B cell (primary cell): ENCODE results near the gene ODF2L. TPM values are rescaled to one million over a fixed set of nuclear protein-coding genes. Genes with fewer than 3 reads are reported as not detected.

Experiments used
- ATAC-seq: fragments of 200-7000 bp; cut with Tn5 transposase; one replicate; pipeline ENCODE4 v1.10.0; 2021; ENCODE audit warnings: low read depth, mild to moderate bottlenecking, moderate number of reproducible peaks, moderate library complexity
- CTCF ChIA-PET: fragments of 350-600 bp; sonication (Branson Sonifier 250); formaldehyde crosslinking; loops from one replicate; lab custom pipeline; 2021; ENCODE audit warnings: antibody characterized with exemption, inconsistent platforms; lab: Charles Lee
- POLR2A ChIA-PET: fragments of 350-600 bp; sonication (Branson Sonifier 250); formaldehyde crosslinking; loops from one replicate; lab custom pipeline; 2021; ENCODE audit warnings: antibody characterized with exemption; lab: Charles Lee
- DNase-seq: peaks from one replicate; pipeline ENCODE4 v3.0.0; 2013
- H2AFZ ChIP-seq: 2 replicates; pipeline ENCODE4 v1.6.1; 2012; ENCODE audit warnings: mild to moderate bottlenecking, low read depth, low read length; ENCODE audit not compliant: insufficient read depth, poor library complexity, severe bottlenecking
- H3K27ac ChIP-seq, 2 donors: 1 replicate in 1 of 2; 2 replicates in 1 of 2; pipeline ENCODE4 v1.5.1; 2012 to 2013; ENCODE audit warnings: low read length in 2 of 2, mild to moderate bottlenecking in 2 of 2, moderate library complexity in 1 of 2
- H3K27me3 ChIP-seq, 4 experiments: fragments of 200-600 bp in 1 of 4; sonication (generic) in 1 of 4; replicated peaks in 1 of 4; 1 replicate in 2 of 4; 2 replicates in 2 of 4; pipeline versions ENCODE4 v1.6.1 to v1.7.0; 2013 to 2016; ENCODE audit warnings: low read length in 3 of 4, mild to moderate bottlenecking in 2 of 4, mixed read lengths in 1 of 4, moderate library complexity in 1 of 4; ENCODE audit not compliant: insufficient read depth in 4 of 4, control insufficient read depth in 3 of 4; ENCODE audit errors: control extremely low read depth in 1 of 4
- H3K36me3 ChIP-seq, 2 experiments: replicated peaks in 1 of 2; 1 replicate in 1 of 2; 2 replicates in 1 of 2; pipeline versions ENCODE4 v1.6.1 to v1.7.1; 2013; ENCODE audit warnings: low read length in 1 of 2; ENCODE audit not compliant: insufficient read depth in 2 of 2, control insufficient read depth in 1 of 2; ENCODE audit errors: control extremely low read depth in 1 of 2, extremely low read depth in 1 of 2
- H3K4me1 ChIP-seq, 2 donors: fragments of 200-600 bp in 1 of 2; sonication (generic) in 1 of 2; 1 replicate in 1 of 2; 2 replicates in 1 of 2; pipeline versions ENCODE4 v1.5.1 to v1.6.1; 2013 to 2017; ENCODE audit warnings: low read length in 2 of 2; ENCODE audit not compliant: control insufficient read depth in 2 of 2, insufficient read depth in 2 of 2
- H3K4me2 ChIP-seq: replicated peaks from 2 replicates; pipeline ENCODE3; 2012; ENCODE audit warnings: mild to moderate bottlenecking, low read depth, low read length; ENCODE audit not compliant: poor library complexity, severe bottlenecking
- H3K4me3 ChIP-seq, 5 experiments: fragments of 200-600 bp in 1 of 5; sonication (generic) in 1 of 5; 1 replicate in 3 of 5; 2 replicates in 2 of 5; pipeline versions ENCODE4 v1.5.1 to v1.7.0; 2011 to 2016; ENCODE audit warnings: low read length in 4 of 5, mild to moderate bottlenecking in 4 of 5, low read depth in 2 of 5, control low read depth in 1 of 5, moderate library complexity in 1 of 5; ENCODE audit not compliant: insufficient read depth in 1 of 5; ENCODE audit errors: control extremely low read depth in 1 of 5, extremely low read depth in 1 of 5
- H3K79me2 ChIP-seq: fragments of 200-600 bp; sonication (generic); one replicate; pipeline ENCODE4 v1.6.0; 2016; ENCODE audit warnings: low read length; ENCODE audit not compliant: control insufficient read depth, insufficient read depth
- H3K9ac ChIP-seq: fragments of 200-600 bp; sonication (generic); 2 replicates; pipeline ENCODE4 v1.6.1; 2017; ENCODE audit warnings: mild to moderate bottlenecking, low read length, moderate library complexity
- H3K9me3 ChIP-seq, 3 donors: one replicate each; pipeline versions ENCODE4 v1.6.1 to v1.7.1; 2013; ENCODE audit warnings: low read length in 2 of 3; ENCODE audit not compliant: control insufficient read depth in 2 of 3, insufficient read depth in 1 of 3; ENCODE audit errors: control extremely low read depth in 1 of 3
- H4K20me1 ChIP-seq: 2 replicates; pipeline ENCODE4 v1.6.0; 2012; ENCODE audit warnings: mild to moderate bottlenecking, low read length; ENCODE audit not compliant: insufficient read depth, control insufficient read depth, poor library complexity, severe bottlenecking
- H3K27ac Mint-ChIP-seq: one replicate; pipeline ENCODE4 v1.8.0; 2021; ENCODE audit warnings: mixed read lengths
- H3K27me3 Mint-ChIP-seq: one replicate; pipeline ENCODE4 v1.8.0; 2021; ENCODE audit warnings: mixed read lengths
- H3K4me1 Mint-ChIP-seq: one replicate; pipeline ENCODE4 v1.8.0; 2021; ENCODE audit warnings: mixed read lengths
- H3K4me3 Mint-ChIP-seq: one replicate; pipeline ENCODE4 v1.8.0; 2021; ENCODE audit warnings: mixed read lengths
- H3K9me3 Mint-ChIP-seq: one replicate; pipeline ENCODE4 v1.8.0; 2022; ENCODE audit warnings: mixed read lengths; ENCODE audit not compliant: insufficient read depth
- CTCF ChIP-seq: fragments of 200-600 bp; IDR thresholded peaks from one replicate; pipeline ENCODE4 v1.8.0; 2022; ENCODE audit warnings: antibody characterized with exemption, mild to moderate bottlenecking
- EZH2 ChIP-seq: IDR thresholded peaks from 2 replicates; pipeline ENCODE4 v1.6.1; 2012; ENCODE audit warnings: borderline replicate concordance, low read depth, mild to moderate bottlenecking, moderate library complexity, low read length; ENCODE audit not compliant: insufficient read depth, poor library complexity, severe bottlenecking
- WGBS: methylation state at CpG from one replicate; pipeline ENCODE4 v1.1.5; 2013; ENCODE audit warnings: missing lambda C conversion rate; ENCODE audit not compliant: insufficient coverage; 5-methylcytosine and 5-hydroxymethylcytosine counted together
- intact Hi-C: fragments of 100-400 bp; cut with micrococcal nuclease; formaldehyde crosslinking; loops from one replicate; pipeline ENCODE4 v1.10.0; 2022
- polyA plus RNA-seq: library from polyadenylated mRNA; depleted of rRNA; stranded (reverse); fragments of >200 nt; gene quantifications from 2 replicates; pipeline ENCODE4 v1.2.3, GENCODE V29; 2012
- total RNA-seq, 2 donors: library from RNA; stranded (reverse); fragments of 120-200 nt in 1 of 2; gene quantifications; 1 replicate in 1 of 2; 2 replicates in 1 of 2; pipeline versions ENCODE4 v1.2.3 to v1.2.4, GENCODE V29; 2013 to 2022

Gene ODF2L
- total and polyA plus RNA-seq, 2 donors (not counting 1 experiment from before 2014, with no cell fraction given) = 13.0 to 61.3 TPM

DNA sequence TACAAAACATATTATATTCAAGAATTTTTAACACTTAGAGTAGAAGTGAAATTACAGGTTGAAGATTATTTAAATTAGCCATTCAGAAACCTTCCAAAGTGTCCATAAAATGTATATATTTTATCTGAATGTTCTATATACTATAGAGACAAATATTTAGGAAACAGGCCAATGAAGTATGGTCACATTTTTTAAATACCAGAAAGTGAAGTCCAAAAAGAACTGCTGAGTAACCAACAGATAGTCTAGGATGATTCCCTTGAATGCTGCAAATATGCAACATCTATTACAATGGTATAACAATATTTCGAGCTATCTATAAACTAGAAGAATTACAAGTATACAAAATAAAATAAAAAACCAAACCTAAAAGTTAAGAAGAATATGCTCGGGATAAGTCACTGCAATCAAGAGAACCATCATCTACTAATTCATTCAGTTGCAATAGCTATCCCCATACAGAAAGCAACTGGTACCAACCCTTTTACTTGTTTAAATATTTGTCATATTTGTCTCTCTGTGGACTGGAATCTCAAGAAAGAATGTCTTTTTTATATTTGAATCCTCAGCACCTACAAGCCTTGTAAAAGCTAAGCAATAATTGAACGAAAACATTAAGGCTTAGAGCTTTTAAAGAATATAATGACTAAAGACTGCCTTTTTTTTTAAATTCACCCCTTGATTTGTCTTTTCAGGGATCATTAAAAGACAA lies 8.1 kb downstream of the ODF2L start:
- peaks cover 28% of the 10 kb centered on the region for H3K4me1 Mint-ChIP-seq

More for the DNA sequence above, 8.1 kb downstream of the ODF2L start:
- no peak for DNase-seq
- H3K4me1 ChIP-seq = peaks cover 0 to 9% of the 10 kb centered on the region in 2 donors
- H3K4me3 Mint-ChIP-seq = no peak overlapping the region
- ATAC-seq = no peak
- no peak overlapping the region for H3K4me3 ChIP-seq
- H3K27ac Mint-ChIP-seq = no peak overlapping the region
- H3K27ac ChIP-seq = no peak overlapping the region
- H2AFZ ChIP-seq = no peak overlapping the region
- H3K4me2 ChIP-seq = no peak overlapping the region
- no peak for TF ChIP-seq EZH2
- no peak for TF ChIP-seq CTCF
- no peak overlapping the region for H3K9ac ChIP-seq
- ChIA-PET POLR2A (no interaction called here), CTCF (interaction anchor here (0.8 to 2.0 kb wide), 3 partner anchors 86 to 117 kb away, joined by 3 to 7 read pairs (median 5); no protein-coding TSS in a partner anchor)
- H3K27me3 ChIP-seq = no peaks in the 10 kb centered on the region
- no peaks in the 10 kb centered on the region for H3K27me3 Mint-ChIP-seq
- H3K9me3 Mint-ChIP-seq = peaks cover 3% of the 10 kb centered on the region
- H3K79me2 ChIP-seq = peaks cover 29% of the 10 kb centered on the region
- H4K20me1 ChIP-seq = no peaks in the 10 kb centered on the region
- no CpG with 5 or more reads among the region's 3 CpGs for WGBS
- no peaks in the 10 kb centered on the region for H3K9me3 ChIP-seq
- intact Hi-C loops = loop anchor here (10.0 kb wide), 1 partner anchor 683 kb away; the partner anchor contains the start of gene ZNHIT6
- no peaks in the 10 kb centered on the region for H3K36me3 ChIP-seq
